ENCODE data around the gene CCS. TPM values are rescaled to one million over a fixed set of nuclear protein-coding genes. Genes with fewer than 3 reads are reported as not detected.

The CCS gene
- total and polyA plus RNA-seq, 9 of the 15 experiments (the other 6 are each of a cell fraction or from before 2014, with no cell fraction given), result 1.1 to 46.6 (median 26.8) TPM

GRCh38 chr11:66559142-66559865 lies 33.7 kb upstream of the CCS start (continued):
- TF ChIP-seq ZBTB9 (CRISPR knock-in tag; IDR thresholded peaks at IDR 0.05), result no peak
- TF ChIP-seq MGA (IDR thresholded peaks at IDR 0.05), result peak; percentile 99
- TF ChIP-seq MBD1 (CRISPR knock-in tag; IDR thresholded peaks at IDR 0.05), result peak; percentile 98
- peak; percentile 95; the same call in 1 of the 2 replicates for TF ChIP-seq FOXP4 (CRISPR knock-in tag; IDR thresholded peaks at IDR 0.05; ENCODE audit: borderline replicate concordance)
- TF ChIP-seq POLR2G (IDR thresholded peaks at IDR 0.05; ENCODE audit: low read depth, low read length), result peak; percentile 59
- TF ChIP-seq ZNF224 (CRISPR knock-in tag; IDR thresholded peaks at IDR 0.05), result 0 out of 2 replicates have a peak, but pooled peaks have one; percentile 71
